Glomerular visceral epithelial cell (primary cell): ENCODE results near the gene EARS2.
"Not testable (repeated sequence)": the region's sequence is repeated elsewhere in the genome, so short reads cannot be mapped to it uniquely, and the experiment has no call there.

Experiments used
- DNase-seq: peaks from one replicate; pipeline ENCODE4 v3.0.0-alpha.2; 2016; ENCODE audit errors: extremely low spot score

EARS2 gene

DNA sequence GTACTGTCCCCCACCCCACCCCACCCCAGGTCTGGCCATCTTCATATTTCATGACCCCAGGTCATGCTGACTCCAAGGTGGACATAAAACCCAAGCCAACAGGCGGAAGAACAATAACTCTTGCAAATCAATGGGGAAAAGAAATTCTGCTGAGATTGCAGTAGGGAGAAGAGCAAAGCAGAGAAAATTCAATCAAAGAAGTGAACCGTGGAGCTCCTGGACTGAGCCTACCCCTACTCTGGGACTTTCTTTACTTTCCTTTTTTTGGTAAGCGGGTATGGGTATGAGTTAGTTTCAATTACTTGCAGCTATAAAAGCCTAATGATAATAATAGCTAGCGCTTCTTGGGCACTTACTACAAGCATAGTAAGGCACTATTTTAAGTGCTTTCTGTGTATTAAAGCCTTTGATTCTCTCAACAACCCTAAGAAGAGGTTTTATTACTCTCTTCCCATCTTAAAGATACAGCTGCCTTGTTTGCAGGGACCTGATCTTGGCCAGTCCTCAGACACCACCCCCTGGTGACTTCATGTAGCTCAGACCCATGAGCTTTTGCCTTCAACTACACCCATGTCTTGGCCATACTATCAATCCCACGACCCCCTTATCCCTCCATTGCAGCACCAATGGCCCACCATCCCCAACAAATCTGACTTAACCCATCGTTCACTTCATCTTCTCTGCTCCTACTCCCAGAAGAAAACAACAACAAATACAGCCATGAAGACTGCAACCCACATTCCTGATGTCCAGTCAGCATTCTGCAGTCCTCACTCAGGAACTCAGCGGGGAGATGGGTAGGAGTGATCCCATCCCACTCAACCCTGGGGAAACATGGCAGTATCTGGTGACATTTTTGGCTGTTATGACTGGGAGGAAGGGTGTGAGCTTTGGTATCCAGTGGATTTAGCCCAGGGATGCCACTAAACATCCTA, 51.2 kb downstream of the EARS2 start:
- peak; percentile 26 for DNase-seq

DNA sequence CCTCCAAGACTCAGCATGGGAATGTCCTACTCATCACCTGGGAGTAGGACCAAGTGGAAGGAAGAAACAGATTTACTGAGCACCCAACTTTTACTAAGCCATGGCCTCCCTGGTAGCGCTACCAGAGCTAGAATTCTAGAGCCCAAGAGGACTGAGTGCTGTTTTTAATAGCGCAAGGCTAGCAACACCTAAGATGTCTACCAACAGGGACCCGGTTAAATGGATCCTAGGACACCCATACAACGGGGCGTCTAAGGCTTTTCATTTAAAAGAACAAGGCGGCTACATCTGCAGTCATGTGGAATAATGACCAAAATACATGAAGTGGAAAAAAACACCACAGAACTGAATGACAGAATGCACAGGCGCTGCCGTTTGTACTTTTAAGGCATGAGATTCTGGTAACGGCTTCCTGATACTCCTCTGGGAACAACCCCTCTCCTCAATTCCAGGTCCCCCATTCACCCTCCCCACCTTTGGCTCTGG, 51.9 kb downstream of the EARS2 start:
- DNase-seq, result peak; percentile 58

- DNase-seq, result peak; percentile 92
These were observed 52.5 kb downstream of the EARS2 start for GRCh38 chr16:23504453-23505179.

GRCh38 chr16:23504076-23504452, 53.1 kb downstream of the EARS2 start:
- peak; percentile 82 for DNase-seq

- DNase-seq, result no peak
These were observed 54.7 kb downstream of the EARS2 start for GRCh38 chr16:23502466-23502865.

DNA sequence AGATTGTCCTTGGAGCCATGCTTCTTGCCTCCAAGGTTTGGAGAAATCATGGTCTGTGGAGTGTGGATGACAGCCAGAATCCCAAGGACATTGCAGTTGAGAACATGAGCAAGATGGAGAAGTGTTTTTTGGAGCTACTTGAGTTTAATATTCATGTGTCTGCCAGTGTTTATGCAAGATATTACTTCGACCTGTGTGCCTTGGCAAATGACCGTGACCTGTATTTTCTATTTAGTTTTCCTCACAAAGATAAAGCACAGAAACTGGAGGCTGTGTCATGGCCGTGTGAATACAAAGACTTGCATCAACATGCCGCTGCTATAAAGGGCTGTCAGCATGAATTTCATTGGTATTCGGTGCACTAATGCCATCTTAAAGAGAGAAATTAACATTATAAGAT, 55.9 kb downstream of the EARS2 start:
- no peak for DNase-seq

DNA sequence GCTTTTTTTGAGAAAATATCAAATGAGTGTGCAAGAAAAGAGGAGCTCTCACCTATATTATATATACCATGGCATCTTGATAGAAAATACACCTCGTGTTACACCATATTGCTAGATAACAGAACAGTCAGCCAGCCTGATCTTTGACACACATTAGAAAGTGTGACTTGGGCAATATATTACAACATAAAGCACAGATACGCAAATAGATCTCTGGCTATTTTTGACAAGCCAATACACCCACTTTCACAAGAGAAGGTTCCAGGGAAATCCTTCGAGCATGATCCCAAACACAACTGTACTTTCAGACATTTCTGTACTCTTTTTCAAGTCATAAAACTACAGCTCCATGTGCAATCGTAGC, 56.3 kb downstream of the EARS2 start:
- DNase-seq, result no peak

GRCh38 chr16:23500212-23500861, 56.8 kb downstream of the EARS2 start:
- no peak for DNase-seq

- DNase-seq, result no peak
These were observed 57.3 kb downstream of the EARS2 start for GRCh38 chr16:23499801-23500200.

- DNase-seq, result no peak
These were observed 58.3 kb downstream of the EARS2 start for GRCh38 chr16:23498863-23499262.

DNA sequence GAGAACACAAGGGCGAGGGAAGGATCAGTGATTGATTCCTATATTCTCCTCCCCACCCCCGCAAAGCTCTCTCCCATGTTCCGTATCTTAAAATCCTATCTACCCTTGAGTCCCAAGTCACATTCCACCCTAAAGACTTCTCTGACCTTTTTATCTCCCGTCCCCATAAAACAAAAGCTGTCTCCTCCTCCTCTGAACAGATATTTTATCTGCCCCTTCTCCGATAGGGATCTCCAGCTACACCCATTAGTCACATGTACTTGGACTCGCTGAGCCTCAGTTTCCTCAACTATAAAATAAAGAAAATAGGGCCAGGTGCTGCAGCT, 59.6 kb downstream of the EARS2 start:
- no peak for DNase-seq

- DNase-seq, result peak; percentile 65
These were observed 60.2 kb downstream of the EARS2 start for GRCh38 chr16:23496821-23497542.

GRCh38 chr16:23495671-23496070, 61.5 kb downstream of the EARS2 start:
- DNase-seq, result no peak

DNA sequence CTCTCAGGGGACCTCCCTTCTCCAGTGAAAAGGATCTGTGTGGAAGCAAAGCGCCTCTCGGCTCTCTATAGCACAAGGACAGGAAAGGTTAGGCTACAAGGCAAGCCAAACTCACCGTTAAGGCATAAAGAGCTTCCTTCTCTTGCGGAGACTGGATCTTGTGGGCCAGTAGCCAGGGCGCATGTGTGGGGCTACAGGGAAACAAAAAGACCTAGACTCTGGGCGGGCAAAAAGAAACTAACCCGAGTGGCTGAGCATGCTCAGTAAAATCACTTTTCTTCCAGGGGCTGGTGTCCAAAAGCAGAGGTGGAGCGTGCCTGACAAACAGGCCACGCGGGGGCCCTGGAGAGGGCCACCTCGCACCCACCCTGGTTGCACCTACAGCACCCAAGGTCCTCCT, 63.0 kb downstream of the EARS2 start:
- DNase-seq, result no peak

DNA sequence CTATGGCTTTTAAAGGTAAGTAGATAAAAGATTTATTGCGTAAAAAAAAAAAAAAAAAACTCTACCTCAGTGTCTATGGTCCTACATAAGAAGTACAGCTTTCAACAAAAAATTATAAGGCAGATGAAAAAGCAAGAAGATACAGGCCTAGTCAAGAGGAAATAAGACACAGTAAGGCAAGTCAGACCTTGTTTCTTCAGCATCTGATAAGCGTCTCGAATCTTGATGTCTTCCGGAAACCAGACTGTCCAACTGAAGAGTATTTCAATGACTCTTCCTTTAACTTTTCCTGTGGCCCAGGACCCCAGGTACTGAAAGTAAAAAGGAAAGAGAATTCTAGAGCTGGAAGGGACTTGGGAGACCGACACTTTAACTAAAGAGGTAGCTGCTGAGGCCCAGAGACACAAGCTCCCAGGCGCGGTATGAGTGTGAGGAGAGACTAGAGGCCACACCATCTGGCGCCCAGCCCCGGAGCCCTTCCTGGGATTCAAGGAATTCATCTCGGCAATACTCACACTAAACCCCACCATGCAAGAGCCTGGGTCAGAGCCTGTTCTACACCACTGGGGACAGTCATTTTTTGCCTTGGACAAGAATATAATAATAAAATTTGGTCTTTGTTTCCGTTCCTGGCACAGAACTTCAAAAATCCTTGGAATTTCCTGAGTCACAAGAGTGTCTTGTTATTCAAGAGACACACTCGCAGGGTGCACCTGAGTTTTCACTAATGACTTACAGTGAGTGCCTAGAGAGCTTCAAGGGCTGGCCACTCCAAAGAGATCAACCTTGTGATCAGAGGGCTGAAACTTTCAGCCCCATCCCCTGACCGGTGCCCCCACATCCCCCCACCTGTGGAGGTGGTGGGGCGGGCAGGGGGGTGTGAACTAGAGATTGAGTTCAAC, 65.4 kb downstream of the EARS2 start:
- peak; percentile 67 for DNase-seq

GRCh38 chr16:23486480-23486879, 70.7 kb downstream of the EARS2 start:
- no peak for DNase-seq

- DNase-seq, result no peak
These were observed 71.3 kb downstream of the EARS2 start for GRCh38 chr16:23485841-23486240.

GRCh38 chr16:23485257-23485614, 71.9 kb downstream of the EARS2 start:
- no peak for DNase-seq

GRCh38 chr16:23484510-23485256, 72.5 kb downstream of the EARS2 start:
- DNase-seq, result no peak

DNA sequence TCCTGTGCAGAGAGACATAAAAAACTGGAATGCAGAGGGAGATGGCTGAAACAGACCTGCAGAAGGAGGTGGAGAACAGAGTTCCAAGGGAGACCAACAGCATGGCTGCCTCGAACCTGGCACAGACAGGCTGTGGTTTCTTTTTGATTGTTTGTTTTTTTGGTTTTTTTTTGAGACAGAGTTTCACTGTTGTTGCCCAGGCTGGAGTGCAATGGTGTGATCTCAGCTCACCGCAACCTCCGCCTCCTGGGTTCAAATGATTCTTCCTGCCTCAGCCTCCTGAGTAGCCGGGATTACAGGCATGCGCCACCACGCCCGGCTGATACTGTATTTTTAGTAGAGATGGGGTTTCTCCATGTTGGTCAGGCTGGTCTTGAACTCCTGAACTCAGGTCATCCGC, 73.7 kb downstream of the EARS2 start:
- not testable (repeated sequence) for DNase-seq
